Measurements from ENCODE around the gene FUBP1.

DNA sequence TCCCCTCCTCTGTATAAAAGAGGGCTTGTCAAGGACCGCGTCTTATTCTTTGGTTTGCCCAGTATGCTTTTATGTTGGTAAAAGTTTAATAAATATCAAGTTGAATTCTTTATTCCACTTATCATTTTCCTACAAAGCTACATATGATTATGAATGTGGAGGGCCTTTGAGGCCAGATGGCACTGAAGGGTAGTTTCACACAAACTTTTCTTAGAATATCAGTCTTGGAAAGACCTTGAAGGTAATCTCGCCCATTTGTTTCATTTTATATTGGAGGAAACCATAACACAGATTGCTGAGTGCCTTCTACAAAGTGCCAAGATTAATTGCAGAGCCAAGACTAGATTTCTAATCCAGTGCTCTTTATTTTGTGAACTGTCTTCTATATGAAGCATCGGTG lies 5.8 kb upstream of the FUBP1 start:
- TF ChIP-seq POLR2A (IDR thresholded peaks at IDR 0.05; ENCODE audit: extremely low read depth, insufficient read length) (no peak), MYC (IDR thresholded peaks at IDR 0.05; ENCODE audit: low read depth, low read length) (no peak)
- TF ChIP-seq, protein P1, sequence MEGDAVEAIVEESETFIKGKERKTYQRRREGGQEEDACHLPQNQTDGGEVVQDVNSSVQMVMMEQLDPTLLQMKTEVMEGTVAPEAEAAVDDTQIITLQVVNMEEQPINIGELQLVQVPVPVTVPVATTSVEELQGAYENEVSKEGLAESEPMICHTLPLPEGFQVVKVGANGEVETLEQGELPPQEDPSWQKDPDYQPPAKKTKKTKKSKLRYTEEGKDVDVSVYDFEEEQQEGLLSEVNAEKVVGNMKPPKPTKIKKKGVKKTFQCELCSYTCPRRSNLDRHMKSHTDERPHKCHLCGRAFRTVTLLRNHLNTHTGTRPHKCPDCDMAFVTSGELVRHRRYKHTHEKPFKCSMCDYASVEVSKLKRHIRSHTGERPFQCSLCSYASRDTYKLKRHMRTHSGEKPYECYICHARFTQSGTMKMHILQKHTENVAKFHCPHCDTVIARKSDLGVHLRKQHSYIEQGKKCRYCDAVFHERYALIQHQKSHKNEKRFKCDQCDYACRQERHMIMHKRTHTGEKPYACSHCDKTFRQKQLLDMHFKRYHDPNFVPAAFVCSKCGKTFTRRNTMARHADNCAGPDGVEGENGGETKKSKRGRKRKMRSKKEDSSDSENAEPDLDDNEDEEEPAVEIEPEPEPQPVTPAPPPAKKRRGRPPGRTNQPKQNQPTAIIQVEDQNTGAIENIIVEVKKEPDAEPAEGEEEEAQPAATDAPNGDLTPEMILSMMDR (IDR thresholded peaks at IDR 0.05; ENCODE audit: low read depth, low read length) = no peak
- TF ChIP-seq, protein P2, sequence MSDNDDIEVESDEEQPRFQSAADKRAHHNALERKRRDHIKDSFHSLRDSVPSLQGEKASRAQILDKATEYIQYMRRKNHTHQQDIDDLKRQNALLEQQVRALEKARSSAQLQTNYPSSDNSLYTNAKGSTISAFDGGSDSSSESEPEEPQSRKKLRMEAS (IDR thresholded peaks at IDR 0.05; ENCODE audit: low read depth, low read length) = no peak
